GM10266 (cell line): ENCODE results near the gene ZSCAN29.
"Not testable (repeated sequence)": the region's sequence is repeated elsewhere in the genome, so short reads cannot be mapped to it uniquely, and the experiment has no call there.

ENCODE experiments used
- DNase-seq: peaks from one replicate; pipeline ENCODE4 v3.0.0; 2012; ENCODE audit errors: extremely low spot score
- CTCF ChIP-seq: IDR thresholded peaks from 2 replicates; pipeline ENCODE4 v1.5.1; 2012; ENCODE audit warnings: mild to moderate bottlenecking, low read depth; ENCODE audit not compliant: control insufficient read depth, insufficient read depth; ENCODE audit errors: missing control alignments

The ZSCAN29 gene

DNA sequence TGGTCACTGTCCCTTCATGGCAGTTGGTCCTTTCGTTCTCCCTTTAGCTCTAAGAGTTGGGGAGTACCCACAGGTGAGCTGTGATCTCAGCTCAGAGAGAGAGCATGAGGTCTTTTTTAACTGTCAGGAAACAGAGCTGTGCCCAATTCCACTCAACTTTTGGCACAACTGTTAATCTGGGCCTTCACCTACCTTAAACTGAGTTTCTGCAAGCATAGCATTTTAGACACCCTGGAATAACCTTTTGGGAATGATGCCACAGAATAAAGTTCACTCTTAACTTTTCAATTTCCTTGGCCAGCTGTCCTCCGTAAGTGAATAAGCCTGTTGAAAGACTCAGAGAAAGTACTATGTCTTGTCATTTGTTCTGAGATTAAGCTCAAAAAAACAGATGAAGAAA lies 36.0 kb upstream of the ZSCAN29 start:
- no peak for DNase-seq
- TF ChIP-seq CTCF = no peak

GRCh38 chr15:43406189-43406588 lies 35.3 kb upstream of the ZSCAN29 start:
- no peak for DNase-seq
- no peak for TF ChIP-seq CTCF

- no peak for DNase-seq
- TF ChIP-seq CTCF = no peak
Observed at GRCh38 chr15:43404130-43404529, 33.3 kb upstream of the ZSCAN29 start.

DNA sequence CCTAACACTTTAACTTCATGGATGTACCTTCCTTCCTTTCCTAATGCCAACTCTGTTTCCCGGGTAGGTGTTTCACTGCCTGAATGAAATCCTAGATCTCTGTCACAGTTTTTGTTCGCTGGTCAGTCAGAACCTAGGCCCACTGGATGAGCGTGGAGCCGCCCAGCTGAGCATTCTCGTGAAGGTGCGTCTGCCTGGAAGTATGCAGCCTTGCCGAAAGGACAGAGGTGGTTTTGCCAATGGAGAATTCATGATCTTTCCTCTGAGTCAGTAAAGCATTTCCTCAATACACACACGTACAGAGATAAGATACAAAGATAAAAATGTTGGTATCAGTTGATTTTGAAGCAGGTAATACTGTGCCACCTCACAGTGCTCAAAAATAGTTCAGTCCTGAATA lies 32.8 kb upstream of the ZSCAN29 start:
- DNase-seq = no peak
- TF ChIP-seq CTCF = no peak

- DNase-seq = no peak
- TF ChIP-seq CTCF = no peak
Observed at GRCh38 chr15:43402255-43402654, 31.4 kb upstream of the ZSCAN29 start.

GRCh38 chr15:43393592-43393991 lies 22.7 kb upstream of the ZSCAN29 start:
- DNase-seq = not testable (repeated sequence)

DNA sequence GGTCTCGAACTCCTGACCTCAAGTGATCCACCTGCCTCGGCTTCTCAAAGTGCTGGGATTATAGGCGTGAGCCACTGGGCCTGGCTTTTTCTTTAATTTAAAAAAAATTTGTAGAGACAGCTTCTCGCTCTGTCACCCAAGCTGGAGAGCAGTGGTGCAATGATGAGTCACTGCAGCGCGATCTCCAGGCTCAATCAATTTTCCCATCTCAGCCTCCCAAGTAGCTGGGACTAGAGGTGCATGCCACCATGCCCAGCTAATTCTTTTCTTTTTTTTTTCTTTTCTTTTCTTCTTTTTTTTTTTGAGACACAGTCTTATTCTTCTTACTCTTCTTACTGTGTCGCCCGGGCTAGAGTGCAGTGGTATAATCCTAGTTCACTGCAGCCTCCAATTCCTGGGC lies 19.9 kb upstream of the ZSCAN29 start:
- no peak for TF ChIP-seq CTCF
- DNase-seq = no peak

- no peak for DNase-seq
- no peak for TF ChIP-seq CTCF
Observed at GRCh38 chr15:43383070-43383469, 12.2 kb upstream of the ZSCAN29 start.
